WTC11 (cell line): ENCODE data around the gene TSG101. TPM values are rescaled to one million over a fixed set of nuclear protein-coding genes. Genes with fewer than 3 reads are reported as not detected.
A peak's percentile ranks its signal among the peaks of the same experiment; 100 is the strongest.

Experiments used
- AR ChIP-seq: fragments of 250-450 bp; sonication (Bioruptor Pico); IDR thresholded peaks from 2 replicates; pipeline ENCODE4 v1.9.0; 2021; ENCODE audit warnings: mild to moderate bottlenecking
- ATF1 ChIP-seq: sonication (generic); formaldehyde crosslinking; IDR thresholded peaks from 2 replicates; pipeline ENCODE4 v1.8.1; 2023; ENCODE audit warnings: mild to moderate bottlenecking, moderate library complexity, missing genetic modification reagents
- CREM ChIP-seq: sonication (generic); formaldehyde crosslinking; IDR thresholded peaks from 2 replicates; pipeline ENCODE4 v1.8.1; 2022; ENCODE audit warnings: mild to moderate bottlenecking, missing genetic modification reagents, moderate library complexity
- E2F1 ChIP-seq: sonication (generic); formaldehyde crosslinking; IDR thresholded peaks from 2 replicates; pipeline ENCODE4 v1.8.0; 2022; ENCODE audit warnings: mild to moderate bottlenecking, missing genetic modification reagents
- E2F4 ChIP-seq: sonication (generic); formaldehyde crosslinking; IDR thresholded peaks from 2 replicates; pipeline ENCODE4 v1.8.1; 2022; ENCODE audit warnings: low read depth, mild to moderate bottlenecking, moderate library complexity, missing genetic modification reagents, borderline replicate concordance
- E2F5 ChIP-seq: sonication (generic); formaldehyde crosslinking; IDR thresholded peaks from 2 replicates; pipeline ENCODE4 v1.8.1; 2022; ENCODE audit warnings: mild to moderate bottlenecking, moderate library complexity, missing genetic modification reagents
- FOXK1 ChIP-seq: sonication (generic); formaldehyde crosslinking; IDR thresholded peaks from 2 replicates; pipeline ENCODE4 v1.8.0; 2022; ENCODE audit warnings: mild to moderate bottlenecking, moderate library complexity, missing genetic modification reagents
- FOXP1 ChIP-seq: sonication (generic); formaldehyde crosslinking; IDR thresholded peaks from 2 replicates; pipeline ENCODE4 v1.8.0; 2022; ENCODE audit warnings: missing genetic modification reagents, mild to moderate bottlenecking, moderate library complexity, borderline replicate concordance
- GABPB1 ChIP-seq: sonication (generic); formaldehyde crosslinking; IDR thresholded peaks from 2 replicates; pipeline ENCODE4 v1.8.1; 2023; ENCODE audit warnings: mild to moderate bottlenecking, missing genetic modification reagents
- GRHL2 ChIP-seq: fragments of 250-450 bp; sonication (Bioruptor Pico); IDR thresholded peaks from 2 replicates; pipeline ENCODE4 v1.8.0; 2022; ENCODE audit warnings: mild to moderate bottlenecking, moderate library complexity; ENCODE audit not compliant: insufficient replicate concordance, severe bottlenecking
- IRF1 ChIP-seq: sonication (generic); formaldehyde crosslinking; IDR thresholded peaks from 2 replicates; pipeline ENCODE4 v1.8.0; 2023; ENCODE audit warnings: missing genetic modification reagents
- IRF2 ChIP-seq: sonication (generic); formaldehyde crosslinking; IDR thresholded peaks from 2 replicates; pipeline ENCODE4 v1.8.0; 2022; ENCODE audit warnings: low read depth, missing genetic modification reagents, borderline replicate concordance
- KAT7 ChIP-seq: sonication (generic); formaldehyde crosslinking; IDR thresholded peaks from 2 replicates; pipeline ENCODE4 v1.8.1; 2023; ENCODE audit warnings: missing genetic modification reagents, mild to moderate bottlenecking, borderline replicate concordance
- MLX ChIP-seq: sonication (generic); formaldehyde crosslinking; IDR thresholded peaks from 2 replicates; pipeline ENCODE4 v1.8.1; 2023; ENCODE audit warnings: mild to moderate bottlenecking, missing genetic modification reagents, moderate library complexity
- NFATC4 ChIP-seq: fragments of 250-450 bp; sonication (Bioruptor Pico); IDR thresholded peaks from 2 replicates; pipeline ENCODE4 v1.9.0; 2021; ENCODE audit warnings: mild to moderate bottlenecking
- NR3C1 ChIP-seq: sonication (generic); formaldehyde crosslinking; conservative IDR thresholded peaks from 2 replicates; pipeline ENCODE4 v1.8.1; 2023; ENCODE audit warnings: low read depth, mild to moderate bottlenecking, missing genetic modification reagents
- PRRX2 ChIP-seq: fragments of 250-450 bp; sonication (Bioruptor Pico); IDR thresholded peaks from 2 replicates; pipeline ENCODE4 v1.8.0; 2021; ENCODE audit warnings: mild to moderate bottlenecking
- RELA ChIP-seq: sonication (generic); formaldehyde crosslinking; IDR thresholded peaks from 2 replicates; pipeline ENCODE4 v1.8.1; 2022; ENCODE audit warnings: missing genetic modification reagents, mild to moderate bottlenecking, borderline replicate concordance
- TP53 ChIP-seq: sonication (generic); formaldehyde crosslinking; IDR thresholded peaks from 2 replicates; pipeline ENCODE4 v1.8.1; 2023; ENCODE audit warnings: mild to moderate bottlenecking, missing genetic modification reagents
- USF2 ChIP-seq: sonication (generic); formaldehyde crosslinking; IDR thresholded peaks from 2 replicates; pipeline ENCODE4 v1.8.1; 2023; ENCODE audit warnings: mild to moderate bottlenecking, missing genetic modification reagents, moderate library complexity
- ZBTB21 ChIP-seq: sonication (generic); formaldehyde crosslinking; IDR thresholded peaks from 2 replicates; pipeline ENCODE4 v1.8.1; 2023; ENCODE audit warnings: mild to moderate bottlenecking, missing genetic modification reagents, borderline replicate concordance
- ZNF281 ChIP-seq: sonication (generic); formaldehyde crosslinking; IDR thresholded peaks from 2 replicates; pipeline ENCODE4 v1.8.0; 2023; ENCODE audit warnings: mild to moderate bottlenecking, missing genetic modification reagents
- ZNF416 ChIP-seq: fragments of 250-450 bp; sonication (Bioruptor Pico); IDR thresholded peaks from 2 replicates; pipeline ENCODE4 v1.9.0; 2021; ENCODE audit warnings: mild to moderate bottlenecking, inconsistent platforms
- ZNF425 ChIP-seq: fragments of 250-450 bp; sonication (Bioruptor Pico); conservative IDR thresholded peaks from 2 replicates; pipeline ENCODE4 v1.9.0; 2021; ENCODE audit warnings: mild to moderate bottlenecking
- total RNA-seq: library from RNA; stranded (reverse); gene quantifications from 3 replicates; pipeline ENCODE4 v1.2.3, GENCODE V29; 2021

Gene TSG101
- total RNA-seq, 1 experiment from 2014 or later = 41.7 TPM

GRCh38 chr11:18526521-18527296 is at the start of gene TSG101 (continued):
- TF ChIP-seq AR (no peak), CREM (CRISPR knock-in tag) (peak; percentile 98), E2F4 (no peak), USF2 (CRISPR knock-in tag) (no peak), PRRX2 (CRISPR knock-in tag) (no peak), ZNF281 (CRISPR knock-in tag) (peak; percentile 32; the same call in 1 of the 2 replicates), KAT7 (CRISPR knock-in tag) (no peak), E2F1 (peak; percentile 22; the same call in 1 of the 2 replicates), NR3C1 (no peak), IRF2 (no peak), ZNF425 (CRISPR knock-in tag) (no peak), FOXK1 (CRISPR knock-in tag) (peak; percentile 95), MLX (CRISPR knock-in tag) (no peak), NFATC4 (CRISPR knock-in tag) (no peak), ATF1 (CRISPR knock-in tag) (no peak), GABPB1 (CRISPR knock-in tag) (peak; percentile 59), IRF1 (no peak), RELA (CRISPR knock-in tag) (no peak), TP53 (CRISPR knock-in tag) (no peak; the same call in 1 of the 2 replicates), ZBTB21 (CRISPR knock-in tag) (no peak), E2F5 (no peak), ZNF416 (peak; percentile 57; the same call in 1 of the 2 replicates), FOXP1 (CRISPR knock-in tag) (peak; percentile 84; the same call in 1 of the 2 replicates), GRHL2 (CRISPR knock-in tag) (no peak)
